Cerebellar cortex (tissue), 1 donor: ENCODE data around the gene ALOXE3.
"Not testable (repeated sequence)": the region's sequence is repeated elsewhere in the genome, so short reads cannot be mapped to it uniquely, and the experiment has no call there.

Experiments used
- DNase-seq: peaks from one replicate; pipeline ENCODE4 v3.0.0-alpha.2; 2015; ENCODE audit warnings: low spot score

The ALOXE3 gene

DNA sequence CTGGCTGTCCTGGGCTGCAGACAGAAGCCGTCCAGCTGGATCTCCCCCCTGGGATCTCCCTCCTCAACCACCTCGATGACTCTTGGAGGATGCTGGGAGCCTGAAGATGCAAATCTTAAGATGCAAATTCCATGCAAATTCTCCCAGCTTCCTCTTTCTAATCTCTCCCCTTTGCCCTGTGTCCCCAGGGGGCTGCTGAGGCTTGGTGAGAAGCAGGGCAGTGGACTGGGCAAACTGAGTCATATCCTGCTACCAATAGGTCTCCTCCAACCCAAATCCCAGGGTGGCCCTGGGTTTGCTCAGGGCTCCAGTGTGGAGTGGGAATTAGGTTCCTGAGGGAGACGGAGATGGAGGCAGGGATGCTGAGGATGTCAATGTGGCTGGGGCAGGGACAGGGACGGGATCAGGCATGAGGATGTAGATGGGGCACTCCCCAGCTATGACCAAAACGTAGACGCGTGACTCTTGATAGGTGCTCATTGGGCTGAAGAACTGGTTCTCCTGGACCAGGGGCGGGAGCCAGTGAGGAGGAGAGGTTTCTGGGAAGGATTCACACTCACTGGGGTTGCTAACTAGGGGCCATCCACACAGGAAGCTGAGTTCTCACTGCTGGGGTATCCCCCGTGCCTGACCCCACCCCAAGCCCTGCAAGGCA is 27.2 kb downstream of the ALOXE3 start:
- DNase-seq: no peak

DNA sequence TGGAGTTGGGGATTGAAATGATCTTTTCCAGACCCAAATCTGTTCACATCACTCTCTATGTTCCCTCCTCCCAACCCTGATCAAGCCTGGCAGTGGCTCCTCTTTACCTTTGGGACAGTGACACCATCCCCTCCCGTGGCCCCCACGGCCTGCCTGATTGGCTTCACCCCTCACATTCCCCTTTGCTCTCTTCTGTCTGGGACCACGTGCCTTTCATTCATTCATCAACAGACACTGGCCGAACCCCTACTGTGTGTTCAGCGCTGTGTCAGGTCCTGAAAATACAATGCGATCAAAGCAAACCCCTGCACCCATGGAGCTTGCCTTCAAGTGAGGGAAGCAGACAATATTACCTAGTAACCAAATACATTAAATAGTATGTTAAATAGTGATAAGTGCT is 28.6 kb downstream of the ALOXE3 start:
- no peak for DNase-seq

DNA sequence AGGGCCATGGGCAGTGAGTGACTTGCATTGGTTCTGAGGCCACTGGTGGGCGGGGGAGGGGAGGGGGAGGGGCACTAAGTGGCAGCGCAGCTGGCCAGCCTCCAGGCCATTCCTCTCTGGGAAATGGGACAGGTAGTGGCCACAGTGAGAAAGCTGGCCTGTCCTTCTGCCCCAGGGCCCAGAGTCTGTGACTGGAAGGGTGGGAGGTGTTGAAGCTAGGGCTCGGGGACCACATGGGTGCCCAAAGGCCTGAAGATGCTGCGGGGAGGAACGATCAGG is 30.4 kb downstream of the ALOXE3 start:
- no peak for DNase-seq

DNA sequence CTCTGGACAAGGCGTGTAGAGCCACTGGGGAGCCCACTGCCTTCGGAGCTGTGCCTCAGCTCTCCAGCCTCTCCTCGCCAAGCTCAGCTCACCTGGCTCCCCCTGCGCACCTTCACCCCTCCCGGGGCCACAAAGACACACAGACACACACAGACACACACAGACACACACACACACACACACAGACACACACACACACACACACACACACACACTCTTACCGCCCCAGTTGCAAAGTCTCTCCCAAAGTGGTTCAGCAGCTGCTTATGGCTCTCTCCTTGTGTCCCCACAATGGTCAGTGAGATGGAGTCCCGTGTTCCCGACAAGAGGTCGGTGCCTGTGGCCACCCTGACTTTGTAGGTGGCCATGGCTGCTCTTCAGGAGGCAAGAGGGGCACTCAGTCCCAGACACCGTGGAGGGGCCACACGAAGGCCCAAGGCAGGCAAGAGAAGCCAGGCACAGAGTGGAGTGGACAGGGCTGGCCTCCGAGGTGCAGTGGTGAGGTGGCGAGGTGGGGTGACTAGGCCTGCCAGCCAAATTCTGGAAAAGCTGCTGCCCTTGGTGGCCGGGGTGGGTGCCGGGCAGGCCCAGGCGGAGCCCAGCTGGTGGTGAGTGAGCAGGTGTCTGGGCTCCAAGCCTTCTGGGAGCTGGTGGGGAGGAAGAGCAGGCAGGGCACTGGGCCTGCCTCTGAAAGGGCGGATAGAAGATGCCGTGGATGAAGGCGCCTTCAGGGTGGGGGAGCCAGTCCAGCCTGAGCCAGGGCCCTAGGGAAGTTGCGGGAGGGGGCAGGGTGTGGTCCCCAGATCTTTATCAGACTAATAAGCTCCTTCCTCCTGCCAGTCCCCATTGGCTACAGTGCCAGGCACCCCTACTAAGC is 31.0 kb downstream of the ALOXE3 start, which contains the start of gene ALOX12B:
TSS of gene ALOX12B (minus strand) at position 642 of the 877 bp plus-strand sequence. CDS start at position 368, 274 bp downstream.
- DNase-seq: no peak

DNA sequence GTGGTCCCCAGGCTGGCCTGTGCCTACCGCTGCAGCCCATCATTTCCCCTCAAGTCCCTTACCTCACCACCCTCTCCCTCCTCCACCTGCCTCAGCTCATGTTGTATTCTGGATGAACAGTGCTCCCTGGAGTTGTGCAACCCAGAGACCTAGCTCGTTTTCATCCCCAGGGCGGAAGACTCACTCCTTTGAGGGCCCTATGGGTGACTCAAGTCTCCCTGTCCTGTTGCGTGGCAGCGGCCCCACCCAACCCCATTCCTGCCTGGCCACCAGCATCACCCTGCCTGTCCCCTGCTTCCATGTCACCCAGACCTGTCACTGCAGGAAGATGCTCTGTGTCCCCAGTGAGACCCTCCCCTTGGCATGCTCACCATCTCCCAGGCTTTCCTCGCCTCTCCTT is 34.1 kb downstream of the ALOXE3 start:
- DNase-seq: no peak

DNA sequence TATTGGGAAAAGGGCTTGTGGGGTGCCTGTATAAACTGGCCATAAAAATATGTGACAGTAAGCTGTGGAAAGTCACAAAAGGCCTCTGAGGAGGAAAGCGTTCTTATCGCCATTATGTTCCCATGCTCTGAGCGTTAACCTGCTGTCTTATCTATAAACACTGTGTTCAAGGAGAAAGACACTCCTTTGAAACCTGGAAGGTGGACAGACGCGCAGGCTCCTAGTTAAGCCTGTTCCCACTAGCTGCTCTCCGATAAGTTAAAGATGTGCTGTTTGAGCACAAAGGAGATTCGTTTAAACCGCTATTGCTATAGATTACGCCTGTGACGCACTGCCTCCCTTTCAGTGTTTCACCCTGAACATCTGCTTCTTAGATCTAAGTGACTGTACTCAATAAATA is 36.0 kb downstream of the ALOXE3 start:
- DNase-seq: no peak

DNA sequence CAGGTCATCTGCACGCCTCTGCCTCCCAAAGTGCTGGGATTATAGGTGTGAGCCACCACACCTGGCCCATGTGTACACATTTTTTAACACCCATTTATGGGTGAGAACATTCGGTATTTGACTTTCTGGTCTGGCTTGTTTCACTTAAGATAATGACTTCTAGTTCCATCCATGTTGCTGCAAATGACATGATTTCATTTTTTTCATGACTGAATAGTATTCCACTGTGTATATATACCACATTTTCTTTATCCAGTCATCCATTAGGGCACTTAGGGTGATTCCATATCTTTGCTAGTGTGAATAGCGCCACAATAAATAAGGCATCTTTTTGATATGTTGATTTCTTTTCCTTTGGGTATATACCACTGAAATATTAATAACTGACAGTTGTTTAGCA is 36.4 kb downstream of the ALOXE3 start:
- DNase-seq: no peak

DNA sequence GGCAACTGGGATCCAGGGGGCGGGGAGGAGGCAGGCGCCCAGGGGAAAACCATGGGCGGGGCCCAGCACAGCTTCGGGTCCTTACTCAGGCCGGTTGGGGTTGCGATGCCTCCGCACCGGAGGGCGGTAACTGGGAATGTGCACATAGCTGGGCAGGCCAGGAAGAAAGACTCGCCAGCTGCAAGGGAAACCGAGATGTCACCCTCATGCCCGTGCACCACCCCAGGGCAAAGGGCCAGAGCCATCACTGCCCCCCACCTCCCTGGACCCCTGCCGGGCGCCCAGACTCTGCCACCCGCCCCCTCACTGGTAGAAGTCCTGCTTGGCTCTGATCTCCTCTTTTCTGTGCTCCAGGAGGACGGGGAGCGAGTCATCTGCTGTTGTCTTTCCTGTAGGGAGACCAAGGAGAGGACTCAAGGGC is 37.5 kb downstream of the ALOXE3 start:
- no peak for DNase-seq

DNA sequence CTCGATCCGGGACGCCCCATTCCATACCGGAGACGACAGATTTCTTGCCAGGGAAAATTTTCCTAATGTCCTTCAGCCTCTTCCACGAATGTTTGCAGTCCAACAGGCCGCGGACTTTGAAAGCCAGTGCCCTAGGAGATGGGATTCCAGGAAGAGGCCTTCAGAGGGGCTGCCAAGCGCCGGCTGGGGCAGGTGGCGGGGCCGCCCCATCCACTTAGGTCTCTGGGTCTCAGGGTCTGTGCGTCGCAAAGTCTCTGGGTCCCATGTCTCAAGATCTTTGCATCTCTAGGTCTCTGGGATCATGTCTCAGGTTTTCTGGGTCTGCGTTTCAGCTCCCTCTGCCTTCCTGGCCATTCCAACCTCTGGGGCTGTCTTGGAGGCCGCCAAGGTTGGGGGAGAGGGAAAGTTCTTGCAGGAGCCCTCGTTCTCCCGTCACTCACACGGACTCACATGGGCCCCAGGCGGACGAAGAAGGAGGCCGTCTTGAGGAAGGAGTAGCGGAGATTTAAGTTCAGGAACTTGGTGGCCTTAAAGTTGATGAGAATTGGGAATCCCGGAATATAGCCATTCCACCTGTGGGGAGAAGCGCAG is 38.0 kb downstream of the ALOXE3 start:
- DNase-seq: no peak

DNA sequence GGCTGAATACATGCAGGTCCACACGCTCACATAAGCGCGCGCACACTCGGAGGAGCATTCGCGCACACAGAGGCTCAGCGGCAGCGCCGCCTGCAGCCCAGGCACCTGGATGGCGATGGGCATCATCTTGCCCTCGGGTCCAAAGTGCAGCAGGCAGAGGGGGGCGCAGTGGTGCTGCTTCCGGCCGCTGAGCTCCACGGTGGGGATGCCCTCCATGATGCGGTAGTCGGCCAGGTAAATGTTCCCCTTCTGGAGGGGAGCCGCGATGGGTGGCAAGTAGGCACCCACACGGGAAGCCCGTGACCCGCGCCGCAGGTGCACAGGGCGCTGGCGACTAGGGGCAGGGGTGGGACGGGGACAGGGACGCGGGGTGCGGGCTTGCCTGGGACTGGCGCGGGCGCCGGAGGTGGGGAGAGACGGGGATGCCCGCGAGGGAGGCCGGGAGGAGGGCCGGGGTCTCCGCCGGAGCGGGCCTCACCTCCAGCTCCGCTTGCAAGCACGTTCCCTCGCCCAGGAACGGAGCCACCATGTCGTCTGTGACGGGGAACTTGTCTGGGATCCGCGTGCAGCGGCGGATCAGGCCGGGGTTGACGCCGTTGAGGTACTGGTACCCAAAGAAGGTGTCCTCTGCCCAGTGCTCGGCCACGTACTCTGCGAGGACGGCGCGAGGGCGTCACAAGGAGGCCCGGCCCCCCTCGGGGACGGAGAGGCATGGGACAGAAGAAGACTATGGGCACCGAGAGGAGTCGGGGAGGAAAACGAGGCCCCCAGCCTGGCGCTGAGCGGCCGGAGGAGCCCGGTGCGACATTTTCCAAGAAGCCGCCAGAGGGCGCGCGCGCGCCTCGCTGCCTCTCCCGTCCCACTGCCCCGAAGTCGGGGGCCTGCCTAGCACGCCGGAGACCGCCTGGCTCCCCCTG is 38.8 kb downstream of the ALOXE3 start:
- peak; percentile 73 for DNase-seq

DNA sequence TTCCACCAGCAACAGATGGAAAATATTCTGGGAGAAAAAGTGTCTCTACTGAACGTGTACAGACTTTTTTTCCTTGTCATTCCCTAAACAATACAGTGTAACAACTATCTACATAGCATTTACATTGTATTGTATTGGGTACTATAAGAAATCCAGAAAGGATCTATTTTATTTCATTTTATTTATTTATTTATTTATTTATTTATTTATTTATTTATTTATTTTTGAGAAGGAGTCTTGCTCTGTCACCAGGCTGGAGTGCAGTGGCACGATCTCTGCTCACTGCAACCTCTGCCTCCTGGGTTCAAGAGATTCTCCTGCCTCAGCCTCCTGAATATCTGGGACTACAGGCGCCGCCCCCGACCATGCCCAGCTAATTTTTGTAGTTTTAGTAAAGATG is 40.4 kb downstream of the ALOXE3 start:
- not testable (repeated sequence) for DNase-seq

DNA sequence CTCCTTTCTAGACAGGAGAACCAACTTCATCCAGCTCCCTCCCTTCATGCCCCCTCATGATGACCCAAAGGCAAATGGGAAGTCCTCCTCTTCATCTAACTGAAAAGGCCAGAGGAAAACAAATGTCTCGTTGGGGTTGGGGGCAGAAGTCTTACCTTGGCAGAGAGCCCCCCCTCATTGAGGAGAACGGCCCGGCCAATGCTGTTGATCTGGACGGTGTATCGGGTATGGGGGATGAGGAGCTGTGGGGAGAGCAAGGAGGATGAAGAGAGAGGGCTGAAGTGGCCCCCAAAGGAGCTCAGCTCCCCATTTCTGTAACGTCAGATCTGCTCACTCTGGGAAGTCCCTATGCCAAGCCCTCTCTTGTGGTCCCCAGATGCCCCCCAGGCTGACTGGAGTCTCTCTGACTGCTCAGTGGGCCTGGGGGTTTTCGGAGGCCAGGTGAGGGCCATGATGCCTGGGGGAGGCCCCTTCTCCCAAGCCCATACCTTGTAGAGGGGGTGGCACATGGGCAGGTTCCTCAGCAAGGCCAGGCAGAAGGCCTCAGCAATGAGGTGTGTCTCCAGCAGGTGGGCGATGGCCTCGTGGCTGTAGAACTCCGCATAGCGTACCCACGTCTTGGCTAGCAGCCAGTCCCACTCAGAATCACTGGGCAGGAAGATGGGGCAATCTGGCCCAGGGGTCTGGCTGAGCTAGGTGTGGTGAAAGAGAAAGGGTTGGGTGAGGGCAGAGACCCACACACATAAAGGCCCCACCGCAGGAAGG is 41.6 kb downstream of the ALOXE3 start:
- no peak for DNase-seq

DNA sequence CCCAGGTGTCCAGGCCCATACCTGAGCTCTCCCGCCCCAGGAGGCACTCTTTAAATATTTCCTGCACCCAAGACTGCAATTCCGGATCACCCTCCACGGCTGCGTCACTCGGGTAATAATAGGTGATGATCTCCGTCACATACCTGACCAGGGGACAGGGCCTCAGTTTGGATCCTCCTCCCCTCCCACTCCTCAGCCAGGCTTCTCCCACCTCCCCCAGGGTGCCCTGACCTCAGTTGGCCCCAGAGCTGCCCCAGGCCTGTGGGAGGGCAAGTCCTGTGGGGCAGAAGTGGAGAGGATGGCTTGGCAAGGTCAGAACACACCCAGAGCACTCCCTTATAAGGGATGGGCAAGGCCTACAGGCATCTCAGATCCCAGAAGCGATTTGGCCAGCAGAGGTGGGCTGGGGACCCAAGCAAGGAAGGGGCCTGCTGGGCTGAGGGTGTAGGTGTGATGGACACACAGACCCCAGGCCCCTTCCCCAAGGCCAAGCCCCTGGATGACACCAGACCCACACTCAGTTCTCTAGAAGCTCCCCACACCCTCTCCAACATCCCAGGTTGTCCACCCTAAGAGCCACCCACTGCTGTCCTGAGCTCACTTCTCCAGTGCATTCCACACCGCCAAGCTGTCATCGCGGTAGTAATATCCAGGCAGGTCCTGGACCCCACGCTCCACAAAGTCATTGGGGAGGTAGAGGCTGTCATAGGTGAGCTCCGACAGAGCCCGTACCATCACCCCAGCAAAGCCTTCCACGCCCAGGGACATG is 42.6 kb downstream of the ALOXE3 start:
- no peak for DNase-seq

DNA sequence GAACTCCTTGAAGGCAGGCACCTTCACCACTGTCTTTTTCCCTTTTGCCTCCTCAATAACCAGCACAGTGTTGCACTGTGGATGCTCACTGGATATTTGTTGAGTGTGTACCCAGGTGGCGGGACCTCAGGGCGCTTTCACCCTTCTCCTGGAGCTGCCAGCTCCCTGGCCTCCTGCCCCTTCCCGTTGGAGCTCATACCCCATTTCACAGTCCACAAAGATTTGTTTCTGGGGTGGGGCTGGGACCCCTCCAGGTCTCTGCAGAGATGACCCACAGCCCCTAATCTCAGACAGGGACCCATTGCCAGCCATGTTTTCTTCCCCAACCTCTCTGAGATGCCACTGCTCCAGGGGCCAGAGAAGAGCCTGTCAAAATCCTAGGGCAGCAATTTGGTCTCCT is 43.2 kb downstream of the ALOXE3 start:
- DNase-seq: no peak

DNA sequence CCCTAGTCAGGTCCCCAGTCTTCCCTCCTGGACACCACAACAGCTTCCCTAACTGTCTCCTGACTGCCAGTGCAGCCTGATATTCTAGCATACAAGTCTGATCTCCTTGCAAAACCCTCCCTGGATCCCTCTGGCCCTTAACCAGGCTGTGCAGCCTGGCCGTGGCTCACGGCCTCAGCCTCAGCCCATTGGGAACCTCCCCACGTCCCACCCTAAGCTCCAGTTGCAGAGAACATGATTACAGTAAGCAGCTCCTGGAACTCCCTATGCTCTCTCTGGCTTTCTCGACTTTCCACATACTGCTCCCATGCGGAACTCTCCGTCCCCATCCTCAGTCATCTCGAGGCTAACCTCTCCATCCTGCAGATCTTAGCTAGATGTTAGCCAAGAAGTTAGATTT is 43.8 kb downstream of the ALOXE3 start:
- DNase-seq: no peak

DNA sequence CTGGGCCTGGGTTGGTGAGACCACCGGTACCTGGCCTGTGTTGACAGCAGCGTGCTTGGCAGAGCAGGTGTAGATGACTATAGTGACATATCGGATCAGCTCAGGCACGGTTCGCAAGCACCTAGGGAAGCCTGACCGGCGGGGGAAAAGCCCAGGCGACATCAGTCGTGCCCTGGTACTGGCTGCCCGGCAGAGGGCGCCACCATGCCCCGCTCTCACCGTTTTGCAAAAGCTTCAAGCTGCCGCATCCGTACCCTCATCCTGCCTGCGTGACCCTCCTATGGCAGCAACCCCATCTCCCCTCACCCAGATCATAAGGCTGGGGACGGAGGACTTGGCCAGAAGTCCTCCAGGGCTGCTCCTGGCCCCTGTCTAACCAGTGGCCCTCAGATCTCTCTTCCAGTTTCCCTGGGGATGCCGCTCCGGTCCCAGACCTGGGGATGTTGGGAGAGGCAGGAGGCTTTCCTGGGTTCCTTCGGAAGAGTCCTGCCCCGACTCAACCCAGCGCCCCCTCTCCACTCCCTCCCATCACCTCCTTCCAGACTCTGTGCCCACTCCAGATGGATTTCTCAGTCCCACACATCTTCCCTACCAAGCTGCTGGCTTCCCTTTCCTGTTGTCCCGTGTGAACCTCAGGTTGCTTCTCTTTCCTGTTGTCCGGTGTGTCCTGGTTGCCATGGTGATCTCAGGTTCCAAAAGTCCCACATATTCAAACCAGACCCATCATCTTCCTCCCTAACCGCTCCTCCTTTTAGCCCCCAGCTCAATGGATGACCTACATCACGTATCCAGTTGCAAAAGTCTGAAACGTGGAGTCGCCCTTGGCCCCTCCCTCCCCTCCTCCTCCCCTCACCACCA is 44.5 kb downstream of the ALOXE3 start:
- DNase-seq: peak; percentile 72

DNA sequence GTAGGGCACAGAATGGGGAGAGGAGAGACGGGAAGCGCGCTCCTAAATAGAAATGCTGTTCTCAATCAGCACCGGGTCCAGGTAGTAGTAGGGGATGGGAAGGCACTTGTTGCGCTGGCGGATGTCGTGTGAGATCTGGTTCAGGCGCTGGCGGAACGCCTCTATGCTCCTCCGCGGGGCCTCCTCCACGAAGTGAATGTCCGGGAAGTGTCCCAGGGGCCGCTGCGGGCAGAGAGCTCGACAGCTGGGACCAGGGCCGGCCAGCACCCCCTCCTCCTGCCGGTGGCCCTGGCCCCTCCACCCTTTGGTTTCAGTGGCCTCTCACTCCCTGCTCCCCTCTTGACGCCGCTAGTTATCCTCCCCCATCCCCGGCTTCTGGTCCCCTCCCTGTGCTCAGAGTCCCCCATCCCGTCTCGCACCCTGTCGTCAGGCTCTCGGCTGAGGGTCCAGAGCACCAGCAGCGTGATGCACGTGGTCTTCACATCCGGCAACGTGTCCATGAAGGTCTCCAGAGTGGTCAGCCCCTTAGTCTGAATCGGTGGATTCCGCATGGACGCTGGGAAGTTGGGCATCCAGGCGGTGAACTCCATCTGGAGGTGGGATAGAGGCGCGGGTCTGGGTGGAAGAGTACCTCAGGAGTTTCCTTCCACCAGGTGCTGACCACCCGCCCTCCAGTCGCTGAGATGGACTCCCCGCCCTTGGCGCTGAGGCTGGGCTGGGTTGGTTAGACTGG is 45.4 kb downstream of the ALOXE3 start:
- no peak for DNase-seq

DNA sequence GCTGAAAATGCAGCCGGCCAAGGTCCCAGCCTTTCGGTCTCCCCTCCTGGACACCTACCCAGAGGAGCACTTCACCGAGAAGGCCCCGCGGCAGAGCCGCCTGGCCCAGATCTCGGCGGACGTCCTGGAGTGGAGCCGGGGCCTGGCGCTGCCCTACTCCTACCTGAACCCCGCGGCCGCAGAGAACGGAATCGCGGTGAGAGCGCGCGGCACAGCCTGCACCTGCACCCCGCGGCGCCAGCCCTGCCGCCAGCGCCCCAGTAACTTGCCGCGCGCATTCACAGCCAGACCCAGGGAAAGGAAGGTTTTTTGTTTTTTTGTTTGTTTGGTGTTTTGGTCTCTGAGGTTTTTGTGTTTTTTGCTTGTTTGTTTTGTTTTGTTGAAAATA is 46.0 kb downstream of the ALOXE3 start:
- no peak for DNase-seq

DNA sequence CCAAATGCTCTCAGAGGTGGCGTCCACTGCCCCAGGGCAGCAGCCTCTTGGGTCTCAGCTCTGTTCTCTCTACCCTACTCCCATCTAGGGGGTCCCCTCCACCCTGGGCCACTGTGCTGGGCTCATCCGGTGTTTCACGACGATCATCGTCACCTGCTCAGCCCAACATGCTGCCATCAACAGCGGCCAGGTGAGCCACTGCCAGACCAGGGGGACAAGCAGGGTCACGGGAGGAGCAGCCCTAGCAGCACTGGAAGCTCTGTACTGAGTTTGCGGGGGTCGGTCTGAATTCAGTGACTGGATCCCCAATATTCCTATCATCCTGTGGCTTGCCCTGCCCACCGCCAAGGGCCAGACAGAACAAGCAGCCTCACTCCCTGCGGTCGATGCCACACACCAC is 46.8 kb downstream of the ALOXE3 start:
- no peak for DNase-seq
